Brain pericyte (primary cell): Measurements from ENCODE around the gene F7.
"Not testable (repeated sequence)": the region's sequence is repeated elsewhere in the genome, so short reads cannot be mapped to it uniquely, and the experiment has no call there.

Source experiments
- DNase-seq: peaks from one replicate; pipeline ENCODE4 v3.0.0-alpha.2; 2012; ENCODE audit warnings: low read depth, low spot score

F7 gene

GRCh38 chr13:113102302-113102701 is 3.3 kb upstream of the F7 start:
- DNase-seq: not testable (repeated sequence)

- DNase-seq: no peak
Measured at GRCh38 chr13:113102727-113103126, 2.9 kb upstream of the F7 start.

GRCh38 chr13:113103646-113104045 is 1.9 kb upstream of the F7 start:
- DNase-seq: no peak

GRCh38 chr13:113105921-113106452 is 396 bp downstream of the F7 start:
- no peak for DNase-seq

GRCh38 chr13:113106711-113107351 is 1.2 kb downstream of the F7 start:
- DNase-seq: no peak

GRCh38 chr13:113108521-113108920 is 2.9 kb downstream of the F7 start:
- DNase-seq: not testable (repeated sequence)

- no peak for DNase-seq
Measured at GRCh38 chr13:113109151-113110047, 3.8 kb downstream of the F7 start.

- no peak for DNase-seq
Measured at GRCh38 chr13:113110048-113110851, 4.7 kb downstream of the F7 start.

GRCh38 chr13:113110852-113111315 is 5.3 kb downstream of the F7 start:
- DNase-seq: no peak

GRCh38 chr13:113111821-113112220 is 6.2 kb downstream of the F7 start:
- DNase-seq: not testable (repeated sequence)

- DNase-seq: not testable (repeated sequence)
Measured at GRCh38 chr13:113112475-113112874, 6.9 kb downstream of the F7 start.

- no peak for DNase-seq
Measured at GRCh38 chr13:113112893-113113845, 7.6 kb downstream of the F7 start.

GRCh38 chr13:113113846-113114271 is 8.3 kb downstream of the F7 start:
- DNase-seq: no peak

GRCh38 chr13:113114511-113115362 is 9.1 kb downstream of the F7 start:
- no peak for DNase-seq

- DNase-seq: no peak
Measured at GRCh38 chr13:113115363-113116205, 10.0 kb downstream of the F7 start.

- DNase-seq: no peak
Measured at GRCh38 chr13:113116206-113116800, 10.7 kb downstream of the F7 start.

GRCh38 chr13:113116871-113117271 is 11.3 kb downstream of the F7 start:
- no peak for DNase-seq

- no peak for DNase-seq
Measured at GRCh38 chr13:113117335-113117872, 11.8 kb downstream of the F7 start.
